Activated T-cell treated with anti-CD3 and anti-CD28 coated beads, Interleukin-2, amount 50 U/mL, for 72 hours (primary cell): ENCODE data around the gene KCTD1. TPM values are rescaled to one million over a fixed set of nuclear protein-coding genes. Genes with fewer than 3 reads are reported as not detected.
"Not testable (repeated sequence)": the region's sequence is repeated elsewhere in the genome, so short reads cannot be mapped to it uniquely, and the experiment has no call there.

Experiments
- ATAC-seq, 2 donors: fragments of 150-1000 bp; cut with Tn5 transposase; replicated peaks in 1 of 2; 2 replicates each; pipeline ENCODE4 v1.10.0; 2021; ENCODE audit warnings: moderate library complexity in 2 of 2, mild to moderate bottlenecking in 1 of 2
- DNase-seq, 2 donors: peaks; one replicate each; pipeline ENCODE4 v3.0.0; 2021 to 2022; ENCODE audit warnings: mixed read lengths in 1 of 2
- H3K27ac Mint-ChIP-seq: one replicate; pipeline ENCODE4 v1.8.0; 2022; ENCODE audit warnings: mild to moderate bottlenecking, moderate library complexity, mixed read lengths
- H3K27me3 Mint-ChIP-seq: one replicate; pipeline ENCODE4 v1.8.0; 2022; ENCODE audit warnings: low read depth, mixed read lengths
- H3K36me3 Mint-ChIP-seq, 2 donors: one replicate each; pipeline ENCODE4 v1.8.0; 2022; ENCODE audit warnings: mixed read lengths in 2 of 2, mild to moderate bottlenecking in 1 of 2; ENCODE audit not compliant: insufficient read depth in 2 of 2
- H3K4me1 Mint-ChIP-seq: one replicate; pipeline ENCODE4 v1.8.0; 2022; ENCODE audit warnings: low read depth, mixed read lengths
- H3K4me3 Mint-ChIP-seq, 2 donors: one replicate each; pipeline ENCODE4 v1.8.0; 2022; ENCODE audit warnings: mild to moderate bottlenecking in 2 of 2, mixed read lengths in 2 of 2, moderate library complexity in 2 of 2
- H3K9me3 Mint-ChIP-seq, 2 donors: one replicate each; pipeline ENCODE4 v1.8.0; 2022; ENCODE audit warnings: mixed read lengths in 2 of 2
- total RNA-seq, 2 donors: library from RNA; stranded (reverse); gene quantifications; one replicate each; pipeline ENCODE4 v1.2.3, GENCODE V29; 2022

KCTD1 gene
- total RNA-seq, 2 donors from 2014 or later = 6.0 to 7.6 TPM

- H3K4me1 Mint-ChIP-seq = no peaks in the 10 kb centered on the region
Measured at GRCh38 chr18:26448714-26449159, 99.6 kb downstream of the KCTD1 start.

GRCh38 chr18:26443853-26444252 lies 104.5 kb downstream of the KCTD1 start:
- H3K27me3 Mint-ChIP-seq = peaks cover 21% of the 10 kb centered on the region
- no peak overlapping the region for H3K4me3 Mint-ChIP-seq
- H3K9me3 Mint-ChIP-seq = no peaks in the 10 kb centered on the region
- no peaks in the 10 kb centered on the region for H3K4me1 Mint-ChIP-seq
- H3K27ac Mint-ChIP-seq = peak overlapping the region; percentile 20
- H3K36me3 Mint-ChIP-seq = no peaks in the 10 kb centered on the region
- ATAC-seq = no peak
- DNase-seq = no peak

More at GRCh38 chr18:26448714-26449159, 99.6 kb downstream of the KCTD1 start:
- H3K27me3 Mint-ChIP-seq = peaks cover 17% of the 10 kb centered on the region
- no peak overlapping the region for H3K4me3 Mint-ChIP-seq
- DNase-seq (no peak), ATAC-seq (no peak)
- H3K9me3 Mint-ChIP-seq = no peaks in the 10 kb centered on the region
- no peaks in the 10 kb centered on the region for H3K36me3 Mint-ChIP-seq
- no peak overlapping the region for H3K27ac Mint-ChIP-seq

GRCh38 chr18:26442126-26442525 lies 106.2 kb downstream of the KCTD1 start:
- H3K9me3 Mint-ChIP-seq = no peaks in the 10 kb centered on the region
- H3K4me3 Mint-ChIP-seq = no peak overlapping the region
- H3K36me3 Mint-ChIP-seq = no peaks in the 10 kb centered on the region
- DNase-seq = no peak
- ATAC-seq = no peak
- H3K27ac Mint-ChIP-seq = no peak overlapping the region
- H3K4me1 Mint-ChIP-seq = no peaks in the 10 kb centered on the region
- peaks cover 21% of the 10 kb centered on the region for H3K27me3 Mint-ChIP-seq

GRCh38 chr18:26440644-26441043 lies 107.7 kb downstream of the KCTD1 start:
- no peak for ATAC-seq
- Mint-ChIP-seq H3K4me3 (no peak overlapping the region), H3K36me3 (no peaks in the 10 kb centered on the region)

GRCh38 chr18:26439537-26439936 lies 108.8 kb downstream of the KCTD1 start:
- Mint-ChIP-seq H3K9me3 (no peaks in the 10 kb centered on the region), H3K27me3 (peaks cover 24% of the 10 kb centered on the region), H3K4me1 (no peaks in the 10 kb centered on the region), H3K4me3 (no peak overlapping the region), H3K36me3 (no peaks in the 10 kb centered on the region), H3K27ac (no peak overlapping the region)
- ATAC-seq (no peak), DNase-seq (no peak)

More at GRCh38 chr18:26440644-26441043, 107.7 kb downstream of the KCTD1 start:
- H3K4me1 Mint-ChIP-seq = no peaks in the 10 kb centered on the region
- no peak overlapping the region for H3K27ac Mint-ChIP-seq
- H3K27me3 Mint-ChIP-seq = peaks cover 32% of the 10 kb centered on the region
- DNase-seq = no peak
- no peaks in the 10 kb centered on the region for H3K9me3 Mint-ChIP-seq

GRCh38 chr18:26438980-26439379 lies 109.4 kb downstream of the KCTD1 start:
- DNase-seq (no peak), ATAC-seq (no peak)
- H3K27ac Mint-ChIP-seq = no peak overlapping the region
- H3K36me3 Mint-ChIP-seq = no peaks in the 10 kb centered on the region
- H3K4me3 Mint-ChIP-seq = no peak overlapping the region
- H3K9me3 Mint-ChIP-seq = no peaks in the 10 kb centered on the region
- no peaks in the 10 kb centered on the region for H3K4me1 Mint-ChIP-seq
- H3K27me3 Mint-ChIP-seq = peaks cover 24% of the 10 kb centered on the region

GRCh38 chr18:26437634-26438033 lies 110.7 kb downstream of the KCTD1 start:
- not testable (repeated sequence) for H3K9me3 Mint-ChIP-seq, H3K36me3 Mint-ChIP-seq, DNase-seq, ATAC-seq, H3K4me3 Mint-ChIP-seq, H3K4me1 Mint-ChIP-seq, H3K27ac Mint-ChIP-seq
- peaks cover 17% of the 10 kb centered on the region for H3K27me3 Mint-ChIP-seq

GRCh38 chr18:26436176-26437051 lies 111.9 kb downstream of the KCTD1 start:
- H3K4me3 Mint-ChIP-seq = no peak overlapping the region
- H3K27ac Mint-ChIP-seq = no peak overlapping the region
- H3K4me1 Mint-ChIP-seq = no peaks in the 10 kb centered on the region
- H3K27me3 Mint-ChIP-seq = peaks cover 17% of the 10 kb centered on the region
- DNase-seq = no peak
- H3K9me3 Mint-ChIP-seq = no peaks in the 10 kb centered on the region
- H3K36me3 Mint-ChIP-seq = no peaks in the 10 kb centered on the region
- ATAC-seq = no peak

- H3K27me3 Mint-ChIP-seq = peaks cover 17% of the 10 kb centered on the region
- no peaks in the 10 kb centered on the region for H3K4me1 Mint-ChIP-seq
- DNase-seq = no peak
- no peak for ATAC-seq
- H3K9me3 Mint-ChIP-seq = peaks cover 0 to 3% of the 10 kb centered on the region in 2 donors
- no peak overlapping the region for H3K4me3 Mint-ChIP-seq
- no peak overlapping the region for H3K27ac Mint-ChIP-seq
- H3K36me3 Mint-ChIP-seq = no peaks in the 10 kb centered on the region
Measured at GRCh38 chr18:26435415-26436095, 112.8 kb downstream of the KCTD1 start.

GRCh38 chr18:26434887-26435286 lies 113.5 kb downstream of the KCTD1 start:
- no peak for ATAC-seq
- Mint-ChIP-seq H3K4me1 (no peaks in the 10 kb centered on the region), H3K4me3 (no peak overlapping the region), H3K9me3 (peaks cover 0 to 3% of the 10 kb centered on the region in 2 donors), H3K27ac (no peak overlapping the region), H3K36me3 (no peaks in the 10 kb centered on the region), H3K27me3 (peaks cover 17% of the 10 kb centered on the region)
- DNase-seq = no peak

GRCh38 chr18:26432651-26433424 lies 115.5 kb downstream of the KCTD1 start:
- Mint-ChIP-seq H3K4me3 (no peak overlapping the region), H3K9me3 (peaks cover 0 to 3% of the 10 kb centered on the region in 2 donors), H3K27ac (no peak overlapping the region), H3K27me3 (peaks cover 12% of the 10 kb centered on the region), H3K4me1 (no peaks in the 10 kb centered on the region), H3K36me3 (no peaks in the 10 kb centered on the region)
- no peak for ATAC-seq
- DNase-seq = no peak

GRCh38 chr18:26429535-26430226 lies 118.7 kb downstream of the KCTD1 start:
- Mint-ChIP-seq H3K9me3 (peaks cover 0 to 3% of the 10 kb centered on the region in 2 donors), H3K4me3 (no peak overlapping the region), H3K4me1 (no peaks in the 10 kb centered on the region), H3K27ac (no peak overlapping the region), H3K36me3 (no peaks in the 10 kb centered on the region), H3K27me3 (no peaks in the 10 kb centered on the region)
- ATAC-seq (no peak), DNase-seq (no peak)
